HG03571 (cell line): ENCODE data around the gene IL1RAPL1.

Experiments used
- ATAC-seq: cut with Tn5 transposase; IDR thresholded peaks from one replicate; pipeline ENCODE4 v1.9.1; 2021; ENCODE audit not compliant: unreplicated experiment

Gene IL1RAPL1

DNA sequence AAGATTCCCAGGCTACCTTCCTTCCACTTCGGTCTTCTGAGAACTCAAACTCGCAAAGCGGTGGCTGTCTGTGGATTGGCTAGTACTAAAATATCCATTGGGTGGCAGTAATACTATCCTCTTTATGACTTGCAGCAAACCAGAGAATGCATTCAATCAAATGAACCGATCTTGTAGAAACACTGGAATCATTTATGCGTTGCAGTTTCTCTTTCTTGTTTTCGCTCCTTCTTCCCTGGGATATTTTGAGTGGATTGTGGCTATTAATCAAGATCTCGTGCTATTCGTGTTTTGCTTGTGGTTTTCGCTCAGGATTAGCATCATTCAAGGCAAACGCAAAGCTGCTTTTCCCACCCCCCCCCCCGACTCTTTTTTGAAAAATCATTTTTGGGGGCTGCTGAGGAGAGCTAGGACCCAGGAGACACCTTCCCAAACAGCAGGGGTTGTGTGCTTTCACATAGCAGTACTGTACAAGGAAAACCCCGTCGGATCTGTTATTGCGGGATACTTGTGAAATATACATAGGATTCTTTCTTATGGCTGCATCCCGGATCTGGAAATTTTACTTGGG, at the start of gene IL1RAPL1:
Gene IL1RAPL1 (plus strand): TSS at position 466 of the 571 bp plus-strand sequence.
- no peak for ATAC-seq

DNA sequence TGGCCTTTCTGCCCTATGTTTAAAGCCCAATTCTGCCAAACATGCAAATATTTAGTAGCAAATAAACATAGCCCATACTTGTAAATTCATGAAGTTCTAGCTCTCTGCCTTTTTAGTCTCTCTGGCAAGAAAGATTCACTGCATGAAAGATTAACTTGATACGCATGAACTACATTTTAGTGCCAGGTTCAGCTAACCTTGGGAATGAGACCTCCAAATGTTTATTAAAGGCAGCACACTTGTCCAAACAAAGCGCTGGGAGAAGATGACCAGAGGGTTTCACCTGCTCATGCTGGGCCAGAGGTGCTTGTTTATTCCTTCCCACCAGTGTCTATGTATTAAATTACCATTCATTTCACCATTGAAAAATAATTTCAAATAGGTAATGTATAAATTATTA, 44.5 kb upstream of the IL1RAPL1 start:
- no peak for ATAC-seq

DNA sequence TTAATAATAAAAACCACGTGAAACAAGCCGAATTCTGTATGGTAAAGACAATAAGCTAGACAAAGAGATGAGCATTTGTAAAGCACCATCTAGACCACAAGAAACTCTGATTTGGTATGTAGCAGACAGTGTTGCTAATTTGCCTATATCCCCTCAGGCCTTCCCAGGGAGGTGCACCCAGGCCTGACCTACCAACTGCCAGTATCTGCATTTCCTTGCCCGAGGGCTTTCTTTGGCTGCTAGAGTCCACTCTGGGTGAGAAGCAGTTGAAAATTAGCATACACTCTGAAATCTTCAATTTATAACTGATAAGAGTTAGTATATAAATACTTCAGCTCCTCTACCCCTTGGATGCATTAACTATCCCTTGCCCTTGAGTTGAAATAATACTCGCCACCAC, 37.4 kb upstream of the IL1RAPL1 start:
- no peak for ATAC-seq

DNA sequence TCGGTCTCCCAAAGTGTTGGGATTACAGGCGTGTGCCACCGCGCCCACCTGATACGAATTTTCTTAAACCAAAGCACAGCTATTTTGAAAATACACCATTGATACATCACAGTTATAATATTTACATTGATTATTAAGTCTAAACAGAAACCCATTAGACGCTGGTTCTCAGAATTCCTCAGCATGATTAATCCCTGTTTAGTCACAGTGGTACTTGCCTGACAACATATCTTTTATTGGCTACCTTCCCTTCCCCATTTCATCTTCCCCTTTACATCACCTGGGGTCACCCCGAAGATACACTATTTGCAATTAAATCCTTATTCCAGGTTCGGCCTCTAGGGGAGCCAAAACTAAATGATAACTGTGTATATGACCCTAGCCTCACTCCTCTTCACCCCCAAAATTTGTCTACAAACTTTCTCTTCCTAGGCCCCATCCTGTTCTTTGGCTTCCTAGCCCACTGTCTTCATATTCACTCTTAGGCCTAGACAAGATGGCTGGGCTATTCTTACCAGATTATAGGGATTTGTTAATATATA, 36.8 kb upstream of the IL1RAPL1 start:
- no peak for ATAC-seq

DNA sequence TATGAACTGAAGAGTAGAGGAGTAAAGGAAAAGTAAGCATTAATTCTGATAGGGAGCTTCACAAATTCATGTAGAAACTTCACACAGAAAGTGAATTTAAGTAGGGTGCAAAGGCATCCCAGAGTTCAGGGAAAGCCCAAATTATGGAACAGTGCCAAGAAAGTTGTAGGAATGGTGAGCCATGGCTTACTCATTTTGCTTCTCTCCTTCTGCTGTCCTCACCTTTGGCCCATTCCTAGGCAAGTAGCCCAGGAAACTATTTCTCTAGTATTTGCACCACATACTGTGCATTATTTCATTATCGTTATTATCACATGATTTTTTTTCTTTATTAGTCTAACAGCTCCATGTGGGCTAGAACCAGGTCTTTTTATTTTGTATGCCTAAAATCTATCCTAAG, 34.9 kb upstream of the IL1RAPL1 start:
- ATAC-seq = no peak

DNA sequence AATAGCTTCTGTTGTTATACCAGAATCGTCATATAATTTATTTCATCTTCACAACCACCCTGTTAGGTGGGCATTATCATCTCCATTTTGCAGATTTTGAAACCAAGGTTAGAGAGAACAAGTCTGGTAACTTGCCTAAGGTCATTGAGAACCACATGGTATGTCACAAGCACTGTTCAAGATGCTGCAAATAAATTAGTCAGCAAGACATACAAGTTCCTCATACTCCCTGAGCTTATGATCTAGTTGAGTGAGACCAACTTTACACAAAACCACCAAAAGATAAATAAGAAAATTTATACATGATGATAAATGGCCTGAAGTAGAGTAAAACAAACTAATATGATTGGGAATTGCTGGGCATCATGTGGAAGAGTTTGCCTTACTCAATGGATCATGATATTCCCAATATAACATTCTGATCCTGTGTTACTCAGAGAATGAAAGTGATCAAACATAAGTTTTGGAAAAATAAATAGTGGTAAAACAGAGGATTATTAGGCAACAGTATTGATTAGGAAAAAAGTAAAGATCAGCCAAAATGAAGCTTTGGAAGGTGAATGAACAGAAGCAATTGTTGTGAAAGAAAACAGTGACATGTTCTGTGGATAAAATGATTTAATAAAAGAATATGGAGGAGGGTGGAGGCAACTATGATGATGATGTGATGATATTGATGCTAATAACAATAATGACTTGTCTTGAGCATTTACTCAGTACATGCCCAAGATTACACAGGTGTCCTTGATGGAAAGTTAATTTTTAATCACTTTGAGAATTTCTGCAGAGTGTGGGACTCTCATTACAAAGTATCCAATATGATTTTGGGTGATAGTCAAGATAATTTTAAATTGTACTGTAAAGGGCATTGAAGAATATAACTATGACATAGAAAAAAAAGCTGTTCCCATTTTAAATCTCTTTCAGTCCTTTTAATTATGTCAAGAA, 34.1 kb upstream of the IL1RAPL1 start:
- no peak for ATAC-seq

DNA sequence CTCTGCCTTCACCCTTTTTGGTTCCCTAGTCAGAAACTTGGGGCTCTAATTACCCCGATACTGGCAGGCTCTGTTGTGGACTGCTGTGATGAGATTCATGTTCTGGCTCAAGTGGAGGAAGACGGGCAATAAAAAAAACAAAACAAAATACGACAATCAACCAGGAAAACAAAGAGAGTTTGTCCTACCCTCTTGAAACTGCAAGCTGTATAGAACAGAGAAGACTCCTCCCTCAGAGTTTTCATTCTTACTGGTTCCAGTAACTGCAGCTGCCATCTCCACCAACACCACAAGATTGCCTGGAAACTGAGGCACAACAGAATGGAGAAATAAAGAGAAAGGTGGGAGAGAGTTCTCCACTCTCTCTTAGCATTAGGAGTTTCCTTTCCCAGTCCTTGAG, 11.1 kb upstream of the IL1RAPL1 start:
- ATAC-seq = no peak

DNA sequence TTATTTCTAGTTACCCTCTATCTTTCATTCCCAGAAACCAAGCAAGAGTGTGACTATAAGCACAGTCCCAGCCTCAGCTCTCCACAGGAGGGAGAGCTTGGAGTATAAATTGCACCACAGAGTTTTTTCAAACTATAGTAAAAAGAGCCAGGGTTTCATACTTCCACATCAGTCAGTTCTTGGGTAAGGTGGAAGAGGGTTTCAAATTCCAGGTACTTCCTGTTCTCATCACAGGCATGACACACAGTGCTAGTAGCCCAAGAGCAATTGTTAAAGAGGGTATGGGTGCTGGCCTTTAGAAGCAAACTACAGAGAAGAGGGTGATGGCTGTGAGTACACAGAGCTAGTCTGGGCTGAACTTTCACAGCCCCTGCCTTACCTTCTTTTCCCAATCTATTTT, 5.7 kb upstream of the IL1RAPL1 start:
- no peak for ATAC-seq

DNA sequence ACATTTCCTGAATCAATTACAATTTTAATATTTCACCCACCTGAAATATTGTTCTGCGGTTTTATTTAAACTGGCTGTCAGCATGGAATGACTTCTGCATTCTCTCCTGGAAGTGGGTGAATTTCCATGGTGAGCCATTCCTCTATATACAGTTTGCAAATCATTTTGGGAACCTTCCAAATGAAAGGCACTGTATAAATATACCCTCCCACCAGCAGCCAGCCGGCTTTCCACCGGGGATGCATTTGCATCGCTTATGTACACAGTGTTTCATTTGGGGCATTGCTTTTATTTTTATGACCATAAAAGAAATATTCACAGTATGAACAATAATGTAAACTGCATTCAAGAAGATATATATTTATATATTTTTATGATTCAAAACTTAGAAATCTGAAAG, 4.7 kb upstream of the IL1RAPL1 start:
- ATAC-seq = no peak

DNA sequence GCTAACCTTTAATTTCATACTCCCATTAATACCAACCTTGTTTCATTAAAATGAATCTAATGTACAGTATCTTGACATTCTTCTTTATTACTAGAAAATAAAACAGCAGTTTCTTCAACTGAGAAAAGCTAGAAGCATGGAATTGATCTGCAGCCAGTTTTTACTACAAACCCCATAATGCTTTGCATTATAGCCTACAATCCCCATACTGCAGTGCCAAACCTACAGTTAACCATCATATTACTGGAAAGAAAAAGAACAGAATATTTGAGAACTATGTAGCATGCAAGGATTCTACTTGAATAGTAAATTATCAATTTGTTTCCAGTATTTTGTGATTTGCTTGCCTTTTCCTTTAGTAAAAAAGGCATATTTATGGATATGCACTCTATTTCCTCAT, 3.2 kb upstream of the IL1RAPL1 start:
- no peak for ATAC-seq

DNA sequence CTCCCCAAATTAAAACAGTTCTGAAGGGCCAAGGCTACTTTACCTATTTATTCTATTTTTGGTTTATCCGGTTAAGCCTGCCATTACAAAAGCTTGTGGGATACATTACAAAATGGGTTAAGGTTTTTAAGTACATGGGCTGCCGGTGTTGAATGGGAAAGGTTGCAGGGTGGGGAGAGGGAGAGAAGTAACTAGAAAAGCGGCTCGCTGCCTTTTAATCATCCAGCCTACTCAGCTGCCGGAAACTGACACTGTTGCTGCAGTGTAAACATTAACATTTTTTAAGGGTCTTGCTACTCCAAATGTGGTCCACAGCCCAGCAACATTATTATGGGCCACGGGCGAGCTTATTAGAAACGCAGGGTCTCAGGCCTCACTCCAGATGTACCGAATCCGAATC, 1.5 kb upstream of the IL1RAPL1 start:
- no peak for ATAC-seq

DNA sequence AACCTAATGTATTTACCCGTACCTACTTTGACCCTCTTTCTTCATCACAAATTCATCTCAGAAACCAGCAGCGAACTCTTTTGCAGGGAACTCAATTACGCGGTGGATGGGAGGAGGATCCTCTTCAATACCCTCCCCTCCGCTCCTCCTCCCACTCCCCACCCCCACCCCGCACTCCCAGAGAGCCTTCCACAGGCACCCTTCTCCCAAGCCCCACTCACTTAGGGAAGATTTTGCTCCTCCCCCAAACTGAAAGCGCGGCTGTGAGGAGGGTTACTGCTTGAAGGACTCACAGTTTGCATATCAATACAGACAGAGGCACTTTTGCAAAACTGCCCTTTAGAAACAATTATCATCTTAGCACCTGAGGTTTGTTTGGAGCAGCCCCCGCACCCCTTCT, 960 bp upstream of the IL1RAPL1 start:
- ATAC-seq = no peak

DNA sequence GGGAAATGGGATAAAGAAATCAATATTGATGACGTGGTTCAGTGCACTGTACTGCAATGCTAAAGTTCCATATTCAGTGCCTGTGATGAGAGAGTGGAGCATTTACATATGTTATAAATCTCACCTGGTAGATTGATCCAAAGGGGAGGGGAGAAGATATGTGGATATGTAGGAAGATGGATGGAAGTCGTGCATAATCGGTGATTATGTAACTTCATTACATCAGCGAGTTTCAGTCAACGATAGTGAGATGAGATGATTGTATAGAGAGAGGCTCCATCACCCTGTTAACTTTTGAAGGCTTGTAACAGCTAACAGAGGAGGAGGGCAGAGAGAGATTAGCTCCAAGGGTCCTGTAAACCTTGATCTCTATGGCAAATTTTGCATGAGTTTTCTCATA, 1.8 kb downstream of the IL1RAPL1 start:
- ATAC-seq = no peak

DNA sequence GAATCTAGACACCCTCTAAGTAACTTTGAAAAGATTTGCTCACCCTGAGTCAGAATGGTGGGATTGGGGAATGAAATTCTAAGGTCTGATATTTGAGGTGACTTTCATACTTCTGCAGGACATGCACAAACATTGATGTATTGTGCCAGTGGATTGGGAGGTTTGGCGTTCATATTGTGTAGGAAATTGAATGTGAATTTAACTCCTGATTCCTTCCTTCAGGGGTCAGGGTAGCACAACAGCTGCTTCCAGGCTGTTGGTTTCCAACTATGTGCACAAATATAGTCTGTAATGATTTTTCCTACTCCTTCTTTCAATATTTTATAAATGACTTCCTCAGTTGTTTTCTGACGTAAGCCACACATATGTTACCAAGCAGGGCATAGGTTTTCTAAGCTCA, 3.1 kb downstream of the IL1RAPL1 start:
- ATAC-seq = no peak

DNA sequence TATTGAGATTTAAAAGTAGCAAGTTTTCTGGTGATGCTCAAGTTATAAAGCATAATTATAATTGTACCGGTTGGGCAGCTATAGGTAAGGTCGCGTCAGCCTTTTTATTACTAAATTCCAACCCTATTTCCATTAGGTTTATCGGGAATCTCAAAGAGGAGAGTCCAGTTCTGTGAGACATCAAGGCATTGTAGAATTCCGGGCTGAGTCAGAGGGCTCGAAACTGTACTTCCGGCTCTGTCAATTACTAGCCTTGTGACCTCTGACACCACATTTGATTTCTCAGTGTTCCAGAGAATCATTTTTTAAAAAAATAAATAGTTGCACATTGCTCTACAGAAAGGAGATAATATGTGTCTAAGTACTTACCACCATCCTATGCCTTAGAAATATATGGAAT, 4.3 kb downstream of the IL1RAPL1 start:
- no peak for ATAC-seq

DNA sequence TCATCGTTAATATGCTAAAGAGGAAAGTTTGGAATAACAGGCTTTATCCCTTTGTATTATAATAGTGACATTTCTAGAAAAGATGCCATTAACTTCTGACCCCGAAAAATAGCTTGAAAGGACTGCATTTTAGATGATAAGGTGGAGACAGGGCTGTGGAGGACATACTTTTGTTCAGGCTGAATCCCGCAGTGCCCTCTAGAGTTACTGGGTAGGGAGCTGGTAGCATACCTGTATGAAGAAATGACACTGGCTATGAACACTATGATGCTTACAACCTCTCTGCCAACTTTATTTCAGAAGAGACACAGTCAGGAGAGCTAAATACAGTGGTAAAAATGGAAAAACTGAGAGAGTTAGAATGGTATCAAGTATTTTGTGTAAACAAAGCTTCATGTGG, 8.1 kb downstream of the IL1RAPL1 start:
- no peak for ATAC-seq

DNA sequence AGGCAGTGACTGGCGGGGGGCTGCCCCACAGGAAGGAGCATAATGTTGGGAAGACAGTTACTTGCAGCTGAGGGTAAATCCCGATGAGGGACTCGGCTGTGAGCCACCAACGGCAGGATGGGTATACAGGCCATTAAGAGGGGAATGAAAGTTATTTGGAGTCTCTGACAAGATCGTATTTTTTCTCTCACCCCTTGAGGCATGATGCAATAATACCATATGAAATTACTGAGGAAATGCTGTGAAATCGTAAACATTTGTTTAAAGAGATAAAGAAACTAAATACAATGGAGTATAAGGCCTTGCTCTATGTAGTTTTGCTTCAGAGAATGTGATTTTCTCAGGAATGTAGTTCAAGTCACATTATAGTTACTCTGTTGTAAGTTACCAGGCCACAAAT, 12.7 kb downstream of the IL1RAPL1 start:
- no peak for ATAC-seq

DNA sequence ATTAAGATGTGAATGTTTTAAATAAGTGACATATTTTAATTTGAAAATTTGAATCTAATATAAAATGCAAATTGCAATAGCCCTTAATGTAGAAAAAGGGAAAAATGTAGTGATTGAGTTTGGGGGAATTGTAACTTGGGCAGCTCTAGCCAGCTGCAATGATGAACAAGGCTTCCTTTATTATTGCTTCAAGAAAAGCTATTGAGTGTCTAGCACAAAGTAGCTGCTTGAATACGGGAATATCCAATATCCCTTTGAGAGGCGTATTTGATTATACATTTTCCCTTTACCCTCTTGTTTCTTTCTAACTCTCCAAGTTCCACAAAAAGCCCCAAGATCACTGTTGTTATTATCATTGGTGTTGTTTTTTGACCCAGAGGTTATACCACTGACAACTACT, 21.8 kb downstream of the IL1RAPL1 start:
- no peak for ATAC-seq

DNA sequence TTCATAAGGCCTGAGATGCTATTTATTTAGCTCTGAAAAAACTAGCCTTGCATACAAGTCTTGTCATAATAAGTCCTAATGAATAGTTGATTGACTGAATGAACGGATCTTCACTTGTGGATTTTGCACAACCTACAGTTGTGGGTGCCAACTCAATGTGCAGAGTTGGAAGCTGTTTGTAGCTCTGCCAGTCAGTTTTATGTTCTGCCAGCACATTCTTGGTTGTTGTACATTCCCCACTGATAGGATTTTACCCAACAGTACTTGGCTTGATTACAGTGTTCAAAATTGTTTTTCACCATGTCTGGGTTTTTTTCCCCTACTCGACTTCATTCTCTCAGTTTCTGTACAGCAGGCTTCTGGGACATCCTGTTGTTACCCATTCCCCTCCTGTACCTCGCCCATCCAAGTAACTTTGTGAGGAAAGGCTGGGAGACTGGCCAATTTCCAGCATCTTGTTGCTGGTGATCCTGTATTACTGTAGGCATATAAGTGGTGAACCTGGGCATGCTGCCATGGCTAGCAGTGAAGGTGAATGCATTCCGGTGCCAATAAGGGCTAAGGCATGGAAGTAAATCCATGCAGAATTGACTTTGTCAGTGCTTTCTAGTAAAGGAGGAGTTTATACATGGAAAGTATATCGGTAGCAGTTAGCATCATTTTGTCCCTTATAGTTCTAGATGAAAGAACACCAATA, 22.8 kb downstream of the IL1RAPL1 start:
- no peak for ATAC-seq

DNA sequence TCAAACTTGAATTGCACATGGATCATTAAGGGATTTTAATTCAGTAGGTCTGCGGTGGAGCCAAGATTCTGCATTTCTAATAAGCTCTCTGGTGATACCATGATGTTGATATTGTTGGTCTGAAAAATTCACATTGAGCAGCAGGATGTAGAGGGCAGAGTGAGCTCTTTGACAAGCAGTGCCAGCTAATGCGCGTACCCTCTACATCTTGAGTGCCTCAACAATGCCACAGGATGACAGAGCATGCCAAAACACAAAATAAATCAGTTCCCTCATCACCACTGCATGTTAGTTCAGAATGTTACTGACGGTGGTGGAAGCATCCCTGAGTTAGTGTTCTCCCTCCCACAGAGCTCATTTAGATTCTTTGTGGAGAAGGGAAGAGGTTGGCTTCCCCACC, 23.5 kb downstream of the IL1RAPL1 start:
- ATAC-seq = no peak

DNA sequence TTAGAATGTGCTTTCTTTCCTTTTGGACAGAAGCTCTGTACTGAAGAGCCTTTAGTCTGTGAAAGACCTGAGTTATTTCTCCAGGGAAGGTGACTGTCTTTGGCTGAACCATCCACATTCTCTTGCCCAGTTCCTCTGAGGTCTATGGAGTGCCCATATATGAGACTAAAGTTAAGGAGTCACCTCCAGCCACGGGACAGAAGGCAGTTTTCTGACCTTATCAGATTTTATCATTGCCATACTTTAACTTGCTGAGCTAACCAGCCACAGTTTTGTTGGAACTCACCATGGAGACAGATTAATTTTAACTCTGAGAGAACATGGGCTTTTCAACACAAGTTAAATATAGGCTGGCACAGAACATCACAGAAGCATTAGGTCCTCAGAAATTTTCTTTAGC, 26.3 kb downstream of the IL1RAPL1 start:
- ATAC-seq = no peak

DNA sequence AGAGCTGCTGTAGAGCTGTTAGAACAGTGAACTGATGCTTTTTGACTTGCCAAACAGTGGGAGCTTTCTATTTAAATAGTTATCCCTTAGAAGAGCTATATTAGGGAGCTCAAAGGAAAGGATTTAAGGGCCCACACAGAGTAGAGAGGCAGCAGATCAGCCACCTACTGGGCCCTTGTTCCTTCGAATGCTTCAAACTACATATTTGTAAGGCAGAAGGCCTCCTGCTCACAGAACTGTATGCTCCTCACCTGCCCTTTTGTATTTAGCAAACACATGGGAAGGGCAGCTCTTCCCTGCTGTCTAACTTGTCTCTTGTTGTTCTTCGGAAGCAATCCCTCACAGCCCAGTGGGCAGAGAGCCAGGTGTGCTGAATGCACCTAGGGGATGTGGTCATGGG, 38.0 kb downstream of the IL1RAPL1 start:
- ATAC-seq = no peak
